Activated T-cell treated with anti-CD3 and anti-CD28 coated beads, Interleukin-2, amount 50 U/mL, for 4 hours (primary cell): ENCODE data around the gene MYH11. TPM values are rescaled to one million over a fixed set of nuclear protein-coding genes. Genes with fewer than 3 reads are reported as not detected.
A peak's percentile ranks its signal among the peaks of the same experiment; 100 is the strongest.
"Not testable (repeated sequence)": the region's sequence is repeated elsewhere in the genome, so short reads cannot be mapped to it uniquely, and the experiment has no call there.

Source experiments
- ATAC-seq, 2 donors: fragments of 200-7000 bp; cut with Tn5 transposase; one replicate each; pipeline ENCODE4 v1.10.0; 2021
- DNase-seq: peaks from one replicate; pipeline ENCODE4 v3.0.0-alpha.2; 2020
- H3K27me3 Mint-ChIP-seq: one replicate; pipeline ENCODE4 v1.8.0; 2021; ENCODE audit warnings: low read depth, mixed read lengths
- H3K36me3 Mint-ChIP-seq: one replicate; pipeline ENCODE4 v1.8.0; 2022; ENCODE audit warnings: mixed read lengths; ENCODE audit not compliant: insufficient read depth
- H3K4me1 Mint-ChIP-seq: one replicate; pipeline ENCODE4 v1.8.0; 2021; ENCODE audit warnings: low read depth, mixed read lengths
- H3K4me3 Mint-ChIP-seq: one replicate; pipeline ENCODE4 v1.8.0; 2021; ENCODE audit warnings: mild to moderate bottlenecking, moderate library complexity, mixed read lengths
- H3K9me3 Mint-ChIP-seq: one replicate; pipeline ENCODE4 v1.8.0; 2021; ENCODE audit warnings: mixed read lengths
- total RNA-seq, 3 donors: library from RNA; stranded (reverse); gene quantifications; one replicate each; pipeline ENCODE4 v1.2.1, GENCODE V29; 2021

The MYH11 gene
- total RNA-seq, 3 donors from 2014 or later: 0.33 to 0.55 (median 0.33) TPM

DNA sequence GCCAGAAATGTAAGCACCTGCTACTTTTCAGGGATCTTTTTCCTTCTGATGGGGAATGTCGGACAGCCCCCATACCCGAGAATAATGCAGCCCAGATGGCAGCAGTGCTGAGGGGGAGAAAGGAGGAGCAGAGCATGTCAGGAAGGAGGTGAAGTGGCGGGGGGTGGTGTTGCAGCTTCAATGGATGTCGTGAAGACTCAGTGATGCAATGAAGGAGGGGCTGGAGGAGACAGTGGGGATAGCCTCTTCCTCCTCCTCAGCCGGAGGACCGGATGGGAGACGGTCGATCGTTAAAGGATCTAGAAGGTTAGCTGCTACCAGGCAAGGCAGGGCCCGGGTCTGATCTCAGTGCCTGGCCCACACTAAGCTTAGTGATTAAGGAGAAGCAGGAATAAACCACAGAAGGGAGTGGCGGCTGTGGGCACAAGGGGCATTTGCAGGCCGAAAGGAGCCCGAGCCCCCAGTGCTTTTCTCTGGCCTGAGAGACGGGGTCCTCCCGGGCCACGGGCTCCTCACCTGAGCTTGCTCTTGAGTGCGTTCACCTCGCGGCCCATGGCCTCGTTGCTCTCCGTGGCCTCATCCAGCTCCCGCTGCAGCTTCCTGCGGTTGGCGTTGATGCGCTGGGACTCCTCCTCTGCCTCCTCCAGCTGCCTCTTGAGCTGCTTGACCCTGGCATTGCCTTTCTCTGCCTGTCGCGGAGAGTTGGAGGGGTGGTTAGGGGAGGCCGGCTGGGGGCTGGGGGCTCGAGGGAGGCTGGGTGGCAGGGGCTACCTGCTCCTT is 142.2 kb downstream of the MYH11 start:
- Mint-ChIP-seq H3K9me3 (no peaks in the 10 kb centered on the region), H3K36me3 (peaks cover 19% of the 10 kb centered on the region), H3K27me3 (no peaks in the 10 kb centered on the region), H3K4me1 (peaks cover 5% of the 10 kb centered on the region), H3K4me3 (no peak overlapping the region)
- ATAC-seq (no peak), DNase-seq (no peak)

DNA sequence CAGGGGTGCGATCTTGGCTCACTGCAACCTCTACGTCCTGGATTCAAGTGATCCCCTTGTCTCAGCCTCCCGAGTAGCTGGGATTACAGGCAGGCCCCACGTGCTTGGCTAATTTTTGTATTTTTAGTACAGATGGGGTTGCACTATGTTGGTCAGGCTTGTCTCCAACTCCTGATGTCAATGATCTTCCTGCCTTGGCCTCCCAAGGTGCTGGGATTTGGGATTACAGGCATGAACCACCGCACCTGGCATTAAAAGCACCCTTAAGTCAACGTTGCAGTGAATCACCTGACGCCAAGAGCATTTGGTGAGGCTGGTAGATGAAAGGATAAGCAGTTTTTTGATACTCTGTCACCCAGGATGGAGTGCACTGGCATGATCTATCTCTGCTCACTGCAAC is 147.8 kb downstream of the MYH11 start:
- Mint-ChIP-seq H3K36me3 (peaks cover 10% of the 10 kb centered on the region), H3K27me3 (no peaks in the 10 kb centered on the region), H3K4me3 (no peak overlapping the region), H3K4me1 (peaks cover 11% of the 10 kb centered on the region), H3K9me3 (no peaks in the 10 kb centered on the region)
- no peak for DNase-seq
- no peak for ATAC-seq

DNA sequence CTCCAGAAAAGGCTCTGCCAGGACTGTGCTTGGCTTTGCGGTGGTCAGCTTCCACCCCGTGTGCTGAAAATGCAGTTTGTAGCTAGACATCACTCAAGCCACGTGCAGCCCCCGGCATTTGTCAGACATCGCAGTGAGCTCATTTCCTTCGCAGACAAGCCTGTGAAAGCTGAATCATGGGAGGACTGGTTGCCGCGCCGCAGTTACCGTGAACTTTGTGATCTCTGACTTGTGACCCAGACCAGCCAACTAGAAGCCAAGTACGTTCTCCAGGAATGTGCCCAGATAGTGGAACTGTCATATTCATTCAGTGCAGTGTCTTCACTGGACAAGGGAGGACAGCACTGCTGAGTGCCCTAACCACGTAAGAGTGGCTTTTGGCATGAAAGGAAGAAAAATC is 148.7 kb downstream of the MYH11 start:
- H3K36me3 Mint-ChIP-seq: peaks cover 4% of the 10 kb centered on the region
- no peaks in the 10 kb centered on the region for H3K9me3 Mint-ChIP-seq
- H3K4me1 Mint-ChIP-seq: peaks cover 11% of the 10 kb centered on the region
- no peaks in the 10 kb centered on the region for H3K27me3 Mint-ChIP-seq
- H3K4me3 Mint-ChIP-seq: no peak overlapping the region
- ATAC-seq: no peak
- no peak for DNase-seq

DNA sequence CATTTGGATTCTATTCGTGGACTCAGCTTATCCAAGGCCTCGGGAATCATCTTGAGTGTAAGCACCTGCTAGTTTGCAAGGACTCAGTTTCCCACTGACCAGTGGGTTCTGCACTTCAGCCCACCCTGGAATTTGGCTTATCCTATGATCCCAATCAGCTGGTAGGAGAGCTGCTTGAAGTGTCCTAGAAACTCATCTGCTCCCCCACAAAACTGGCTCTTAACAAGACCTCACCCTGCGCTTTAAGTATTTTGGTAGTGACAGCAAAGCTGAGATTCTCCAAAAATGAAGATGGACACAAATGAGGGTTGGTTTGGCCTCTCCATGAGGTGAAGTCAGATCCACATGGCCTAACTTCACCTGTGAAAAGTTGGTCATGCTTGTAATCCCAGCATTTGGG is 149.5 kb downstream of the MYH11 start:
- DNase-seq (no peak), ATAC-seq (no peak)
- peaks cover 10% of the 10 kb centered on the region for H3K4me1 Mint-ChIP-seq
- no peak overlapping the region for H3K4me3 Mint-ChIP-seq
- peaks cover 2% of the 10 kb centered on the region for H3K36me3 Mint-ChIP-seq
- no peaks in the 10 kb centered on the region for H3K27me3 Mint-ChIP-seq
- H3K9me3 Mint-ChIP-seq: no peaks in the 10 kb centered on the region

DNA sequence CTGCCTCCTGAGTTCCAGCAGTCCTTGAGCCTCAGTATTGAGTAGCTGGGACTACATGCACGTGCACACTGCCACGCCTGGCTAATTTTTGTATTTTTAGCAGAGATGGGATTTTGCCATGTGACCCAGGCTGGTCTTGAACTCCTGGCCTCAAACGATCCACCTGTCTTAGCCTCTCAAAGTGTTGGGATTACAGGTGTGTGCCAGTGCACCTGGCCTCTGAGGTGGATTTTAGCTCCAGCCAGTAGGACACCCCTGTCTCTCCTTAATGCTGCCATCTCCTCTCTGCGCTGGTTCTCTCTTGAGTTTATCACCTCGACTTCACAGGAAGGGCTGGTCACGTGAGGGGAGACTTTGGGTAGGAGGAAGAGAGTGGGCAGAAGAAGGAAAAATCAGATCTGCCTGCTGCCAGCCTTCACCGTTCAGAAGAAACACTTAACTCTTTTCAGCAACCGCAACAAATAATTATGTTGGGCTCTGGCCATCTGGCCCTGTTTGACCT is 151.7 kb downstream of the MYH11 start:
- H3K4me1 Mint-ChIP-seq: peaks cover 10% of the 10 kb centered on the region
- H3K27me3 Mint-ChIP-seq: no peaks in the 10 kb centered on the region

DNA sequence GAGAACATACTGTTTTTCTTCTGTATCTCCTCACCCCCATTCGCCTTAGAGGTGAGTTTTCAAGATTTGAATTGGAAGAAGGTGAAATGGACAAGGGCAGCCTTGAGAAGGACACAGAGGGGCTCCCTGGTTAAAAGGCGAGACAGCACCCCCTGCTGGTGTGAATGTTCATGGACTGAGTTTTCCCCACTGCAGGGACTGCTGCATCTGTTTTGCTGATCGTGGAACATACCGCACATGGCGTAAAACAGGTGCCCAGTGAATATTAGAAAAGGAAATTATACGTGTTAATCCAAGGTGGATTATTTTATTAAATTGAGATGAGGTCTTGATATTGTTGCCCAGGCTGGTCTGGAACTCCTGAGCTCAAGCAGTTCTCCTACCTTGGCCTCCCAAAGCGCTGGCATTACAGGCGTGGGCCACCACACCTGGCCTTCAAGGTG is 152.3 kb downstream of the MYH11 start:
- Mint-ChIP-seq H3K4me3 (no peak overlapping the region), H3K9me3 (no peaks in the 10 kb centered on the region), H3K4me1 (peaks cover 10% of the 10 kb centered on the region), H3K27me3 (no peaks in the 10 kb centered on the region), H3K36me3 (peaks cover 9% of the 10 kb centered on the region)
- ATAC-seq: peak; percentile 69 to 80
- DNase-seq: peak; percentile 75

More for the DNA sequence above, 151.7 kb downstream of the MYH11 start:
- Mint-ChIP-seq H3K4me3 (no peak overlapping the region), H3K36me3 (peaks cover 4% of the 10 kb centered on the region), H3K9me3 (no peaks in the 10 kb centered on the region)
- ATAC-seq (no peak), DNase-seq (no peak)

DNA sequence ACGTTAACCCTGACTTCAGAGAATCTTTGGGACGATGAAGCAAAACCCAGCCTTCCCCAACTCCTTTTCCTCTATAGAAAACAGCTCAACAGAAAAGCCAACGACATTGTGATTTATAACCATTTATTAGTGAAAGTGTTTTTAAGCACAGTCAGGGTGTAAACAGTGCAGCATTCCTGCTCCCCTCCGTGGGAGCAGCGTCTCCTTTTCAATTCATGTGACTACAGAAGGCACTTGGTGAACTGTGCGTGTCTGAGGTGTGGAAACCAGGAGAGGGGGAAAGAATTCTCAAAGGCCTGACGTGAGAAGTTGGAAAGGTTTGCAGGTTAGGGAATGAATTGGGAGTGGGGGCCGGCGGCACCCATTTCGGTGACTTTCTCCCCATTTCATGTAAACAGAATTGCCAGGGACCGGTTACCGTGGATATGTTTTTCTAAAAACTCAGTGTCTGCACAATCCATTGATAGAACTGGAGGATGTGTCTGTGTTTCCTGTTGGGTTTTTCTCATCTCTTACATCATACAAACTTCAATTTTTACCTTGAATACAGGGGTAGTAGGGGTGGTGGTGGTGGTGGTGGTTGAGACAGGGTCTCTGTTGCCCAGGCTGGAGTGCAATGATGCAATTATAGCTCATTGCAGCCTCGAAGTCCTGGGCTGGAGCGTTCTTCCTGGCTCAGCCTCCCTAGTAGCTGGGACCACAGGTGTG is 153.6 kb downstream of the MYH11 start:
- Mint-ChIP-seq H3K36me3 (peaks cover 15% of the 10 kb centered on the region), H3K27me3 (no peaks in the 10 kb centered on the region), H3K4me1 (peaks cover 10% of the 10 kb centered on the region), H3K9me3 (no peaks in the 10 kb centered on the region), H3K4me3 (no peak overlapping the region)
- ATAC-seq (no peak), DNase-seq (no peak)

DNA sequence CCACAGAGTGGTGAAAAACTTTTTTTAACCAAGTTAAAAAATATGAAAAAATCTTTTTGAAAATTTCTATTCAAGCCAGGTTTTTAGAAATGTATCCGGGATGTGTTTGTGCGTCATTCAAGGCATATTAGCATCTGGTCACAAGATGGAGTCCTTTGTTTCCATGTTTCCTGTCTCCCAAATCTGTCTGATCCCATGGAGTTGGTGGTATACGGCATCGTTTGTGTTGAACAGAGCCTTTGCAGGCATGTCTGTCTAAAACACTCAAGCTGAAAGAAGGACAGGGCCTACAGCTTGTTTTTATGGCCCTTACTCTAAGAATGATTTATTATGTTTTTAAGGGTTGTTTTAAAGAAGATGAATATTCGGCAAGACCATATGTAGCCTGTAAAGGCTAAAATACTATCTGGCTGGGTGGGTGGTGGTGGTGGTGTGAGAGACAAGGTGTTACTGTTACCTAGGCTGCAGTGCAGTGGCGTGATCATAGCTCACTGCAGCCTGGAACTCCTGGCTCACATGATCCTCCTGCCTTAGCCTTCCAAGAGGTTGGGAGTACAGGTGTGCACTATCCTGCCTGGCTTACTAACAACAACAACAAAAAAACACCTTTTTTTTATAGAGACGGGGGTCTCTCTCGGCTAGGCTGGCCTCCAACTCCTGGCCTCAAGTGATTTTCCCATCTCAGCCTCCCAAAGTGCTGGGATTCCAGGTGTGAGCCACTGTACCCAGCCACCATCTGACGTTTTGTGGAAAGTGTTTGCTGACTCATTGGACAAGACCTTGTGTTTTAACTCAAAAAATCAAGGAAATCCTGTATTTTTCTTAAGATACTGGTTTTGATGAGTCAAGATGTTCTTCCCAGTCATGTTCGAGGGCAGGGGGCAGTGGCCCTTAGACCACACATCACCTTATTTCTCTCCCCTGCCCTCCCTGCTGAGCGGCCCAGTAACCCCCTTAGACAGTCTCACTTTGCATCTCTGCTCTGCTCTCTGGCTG is 154.6 kb downstream of the MYH11 start:
- no peak for DNase-seq
- peaks cover 15% of the 10 kb centered on the region for H3K36me3 Mint-ChIP-seq
- H3K27me3 Mint-ChIP-seq: no peaks in the 10 kb centered on the region
- H3K4me1 Mint-ChIP-seq: peaks cover 10% of the 10 kb centered on the region
- no peak overlapping the region for H3K4me3 Mint-ChIP-seq
- no peak for ATAC-seq
- H3K9me3 Mint-ChIP-seq: no peaks in the 10 kb centered on the region

DNA sequence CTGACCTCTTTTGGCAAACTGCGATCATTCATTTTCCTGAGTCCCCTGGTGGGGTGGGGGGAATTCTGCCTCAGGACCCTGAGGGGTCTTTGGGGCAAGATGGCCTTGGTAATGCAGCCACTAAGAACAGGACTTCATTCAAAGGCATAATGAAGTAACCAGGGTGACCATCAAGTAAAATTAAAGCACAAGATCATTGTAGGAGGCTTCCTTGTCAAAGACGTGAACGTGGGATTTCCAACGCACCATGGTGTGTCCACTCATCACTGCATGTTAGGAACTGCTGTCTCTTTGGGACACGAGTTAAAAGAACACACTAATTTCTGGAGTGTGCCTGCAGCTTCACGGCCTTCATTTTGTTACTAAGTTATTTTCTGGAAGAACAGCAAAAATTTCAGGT is 155.5 kb downstream of the MYH11 start:
- no peak for ATAC-seq
- Mint-ChIP-seq H3K9me3 (no peaks in the 10 kb centered on the region), H3K4me3 (no peak overlapping the region), H3K36me3 (peaks cover 15% of the 10 kb centered on the region), H3K4me1 (peaks cover 10% of the 10 kb centered on the region), H3K27me3 (no peaks in the 10 kb centered on the region)
- no peak for DNase-seq

DNA sequence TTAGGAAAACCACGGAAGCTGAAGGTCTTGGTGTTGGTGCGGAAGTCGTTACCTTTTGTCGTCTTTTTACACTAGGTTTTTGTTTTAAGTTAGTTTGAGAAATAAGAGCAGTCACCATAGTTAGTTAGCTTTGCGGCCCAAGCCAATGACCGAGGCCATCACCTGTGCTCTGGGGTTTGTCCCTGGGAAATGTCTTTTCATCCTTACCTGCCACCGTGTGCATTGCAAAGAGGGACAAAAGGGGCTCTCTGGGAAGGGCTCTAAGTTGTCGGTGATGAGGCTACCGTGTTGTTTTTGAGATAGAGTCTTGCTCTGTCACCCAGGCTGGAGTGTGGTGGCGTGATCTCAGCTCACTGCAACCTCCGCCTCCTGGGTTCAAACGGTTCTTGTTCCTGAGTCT is 157.0 kb downstream of the MYH11 start:
- no peak for ATAC-seq
- peaks cover 18% of the 10 kb centered on the region for H3K36me3 Mint-ChIP-seq
- no peak for DNase-seq
- H3K9me3 Mint-ChIP-seq: no peaks in the 10 kb centered on the region
- no peaks in the 10 kb centered on the region for H3K27me3 Mint-ChIP-seq
- H3K4me3 Mint-ChIP-seq: no peak overlapping the region
- peaks cover 6% of the 10 kb centered on the region for H3K4me1 Mint-ChIP-seq

DNA sequence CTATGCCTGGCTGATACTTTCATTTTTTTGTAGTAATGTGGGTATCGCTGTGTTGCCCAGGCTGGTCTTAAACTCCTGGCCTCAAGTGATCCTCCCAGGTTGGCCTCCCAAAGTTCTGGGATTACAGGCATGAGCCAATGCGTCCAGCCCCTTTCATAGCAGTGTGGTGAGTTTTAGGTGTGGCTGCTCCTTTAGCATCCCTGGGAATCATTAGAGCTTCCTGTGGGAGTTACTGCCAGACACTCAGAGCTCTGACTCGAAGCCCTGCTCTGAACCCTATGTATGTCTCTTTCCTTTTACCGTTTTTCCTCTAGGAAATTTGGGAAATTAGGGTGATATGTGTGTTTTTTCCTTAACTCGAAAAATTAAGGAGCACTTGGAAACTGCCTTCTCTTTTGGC is 162.3 kb downstream of the MYH11 start:
- Mint-ChIP-seq H3K4me3 (no peak overlapping the region), H3K36me3 (peaks cover 25% of the 10 kb centered on the region), H3K4me1 (no peaks in the 10 kb centered on the region), H3K9me3 (no peaks in the 10 kb centered on the region), H3K27me3 (no peaks in the 10 kb centered on the region)
- DNase-seq (no peak), ATAC-seq (no peak)

DNA sequence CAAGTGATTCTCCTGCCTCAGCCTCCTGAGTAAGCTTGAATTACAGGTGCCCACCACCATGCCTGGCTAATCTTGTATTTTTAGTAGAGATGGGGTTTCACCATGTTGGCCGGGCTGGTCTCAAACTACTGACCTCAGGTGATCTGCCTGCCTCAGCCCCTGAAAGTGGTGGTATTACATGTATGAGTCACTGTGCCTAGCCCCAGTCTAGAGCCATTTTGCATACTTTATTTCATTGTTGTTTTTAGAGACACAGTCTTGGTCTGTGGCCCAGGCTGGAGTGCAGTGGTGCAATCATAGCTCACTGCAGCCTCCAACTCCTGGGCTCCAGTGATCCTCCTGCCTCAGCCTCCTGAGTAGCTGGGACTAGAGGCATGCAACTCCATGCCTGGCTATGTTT is 164.3 kb downstream of the MYH11 start:
- not testable (repeated sequence) for H3K27me3 Mint-ChIP-seq, DNase-seq, H3K9me3 Mint-ChIP-seq, H3K4me1 Mint-ChIP-seq, ATAC-seq, H3K4me3 Mint-ChIP-seq
- peaks cover 32% of the 10 kb centered on the region for H3K36me3 Mint-ChIP-seq

DNA sequence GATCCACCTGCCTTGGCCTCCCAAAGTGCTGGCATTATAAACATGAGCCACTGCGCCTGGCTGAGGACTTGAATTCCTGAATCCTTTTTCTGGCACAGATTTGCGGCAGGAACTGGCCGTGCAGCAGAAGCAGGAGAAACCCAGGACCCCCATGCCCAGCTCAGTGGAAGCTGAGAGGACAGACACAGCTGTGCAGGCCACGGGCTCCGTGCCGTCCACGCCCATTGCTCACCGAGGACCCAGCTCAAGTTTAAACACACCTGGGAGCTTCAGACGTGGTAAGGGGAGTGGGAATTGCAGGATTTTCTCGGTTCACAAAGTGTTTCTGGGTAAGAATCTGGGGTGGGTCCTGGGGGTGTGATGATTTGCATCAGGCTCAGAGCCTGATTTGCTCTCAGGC is 165.8 kb downstream of the MYH11 start:
- no peaks in the 10 kb centered on the region for H3K9me3 Mint-ChIP-seq
- H3K27me3 Mint-ChIP-seq: no peaks in the 10 kb centered on the region
- ATAC-seq (no peak), DNase-seq (no peak)
- no peaks in the 10 kb centered on the region for H3K4me1 Mint-ChIP-seq
- H3K4me3 Mint-ChIP-seq: no peak overlapping the region
- H3K36me3 Mint-ChIP-seq: peaks cover 37% of the 10 kb centered on the region

DNA sequence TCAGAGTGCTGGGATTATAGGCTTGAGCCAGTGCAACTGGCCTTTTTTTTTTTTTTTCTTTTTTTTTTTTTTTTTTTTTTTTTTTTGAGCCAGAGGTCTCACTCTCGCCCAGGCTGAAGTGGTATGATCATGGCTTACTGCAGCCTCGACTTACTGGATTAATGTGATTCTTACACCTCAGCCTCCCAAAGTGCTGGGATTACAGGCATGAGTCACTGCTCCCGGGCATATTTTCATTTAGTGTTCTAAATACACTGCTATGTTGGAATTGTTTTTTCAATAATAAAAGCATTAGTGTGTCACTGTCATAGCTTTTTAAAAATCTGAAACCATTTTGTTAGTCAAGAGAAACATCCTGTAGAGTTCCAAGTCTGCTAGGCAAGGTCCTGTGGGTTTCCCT is 166.5 kb downstream of the MYH11 start:
- H3K36me3 Mint-ChIP-seq: peaks cover 36% of the 10 kb centered on the region
- H3K27me3 Mint-ChIP-seq: no peaks in the 10 kb centered on the region

More for the DNA sequence above, 166.5 kb downstream of the MYH11 start:
- H3K4me3 Mint-ChIP-seq: no peak overlapping the region
- peaks cover 3% of the 10 kb centered on the region for H3K4me1 Mint-ChIP-seq
- no peak for ATAC-seq
- no peaks in the 10 kb centered on the region for H3K9me3 Mint-ChIP-seq
- DNase-seq: no peak
